Endothelial cell of umbilical vein (primary cell): ENCODE results near the gene FTO. TPM values are rescaled to one million over a fixed set of nuclear protein-coding genes. Genes with fewer than 3 reads are reported as not detected.

Source experiments
- BruUV-seq: library from RNA; stranded (reverse); fragments of 400-500 nt; replicated peaks from 2 replicates; lab custom pipeline; 2021; lab: Mats Ljungman, UMichigan
- CTCF ChIA-PET: fragments of 300-600, 350-600 bp; sonication (Branson Sonifier 250); formaldehyde crosslinking; loops from one replicate; lab custom pipeline; 2021; ENCODE audit warnings: antibody characterized with exemption, inconsistent platforms; lab: Charles Lee
- POLR2A ChIA-PET: fragments of 300-600, 350-600 bp; sonication (Branson Sonifier 250); formaldehyde crosslinking; loops from one replicate; lab custom pipeline; 2021; ENCODE audit warnings: antibody characterized with exemption, inconsistent platforms; lab: Charles Lee
- DNase-seq: peaks from one replicate; pipeline ENCODE4 v3.0.0-alpha.2; 2011; ENCODE audit warnings: low read depth, low spot score
- FAIRE-seq: peaks from 2 replicates; lab custom pipeline; 2011; peaks lifted over from hg19 to GRCh38; lab: Jason Lieb, UNC
- H2AFZ ChIP-seq: 2 replicates; pipeline ENCODE4 v1.6.0; 2012; ENCODE audit warnings: low read depth, low read length, control low read depth, inconsistent platforms
- H3K27ac ChIP-seq: 2 replicates; pipeline ENCODE4 v1.5.1; 2011; ENCODE audit warnings: low read depth, mild to moderate bottlenecking, control low read depth, low read length, moderate library complexity; ENCODE audit not compliant: insufficient read depth
- H3K27me3 ChIP-seq, 2 experiments: 2 replicates each; pipeline versions ENCODE4 v1.6.0 to v1.6.1; 2011; ENCODE audit warnings: low read length in 2 of 2, mixed read lengths in 1 of 2; ENCODE audit not compliant: control insufficient read depth in 2 of 2, insufficient read depth in 2 of 2
- H3K36me3 ChIP-seq, 2 experiments: 2 replicates in 1 of 2; 3 replicates in 1 of 2; pipeline ENCODE4 v1.5.1; 2011; ENCODE audit warnings: low read length in 2 of 2, mild to moderate bottlenecking in 1 of 2, moderate library complexity in 1 of 2; ENCODE audit not compliant: control insufficient read depth in 2 of 2, insufficient read depth in 2 of 2; ENCODE audit errors: extremely low read depth in 1 of 2
- H3K4me1 ChIP-seq: 3 replicates; pipeline ENCODE4 v1.5.1; 2011; ENCODE audit warnings: mild to moderate bottlenecking, low read length; ENCODE audit not compliant: control insufficient read depth, insufficient read depth; ENCODE audit errors: extremely low read depth
- H3K4me2 ChIP-seq: 2 replicates; pipeline ENCODE4 v1.6.1; 2011; ENCODE audit warnings: low read length, control low read depth, mixed read lengths; ENCODE audit not compliant: insufficient read depth
- H3K4me3 ChIP-seq, 3 experiments: fragments of 200-600 bp in 1 of 3; sonication (generic), shearing (Covaris generic) in 1 of 3; replicated peaks in 1 of 3; 2 replicates each; pipeline ENCODE4 v1.5.1; 2011 to 2016; ENCODE audit warnings: control low read depth in 3 of 3, low read length in 3 of 3, mild to moderate bottlenecking in 2 of 3, inconsistent platforms in 1 of 3, low read depth in 1 of 3, moderate library complexity in 1 of 3; ENCODE audit not compliant: insufficient read depth in 1 of 3
- H3K79me2 ChIP-seq: 2 replicates; pipeline ENCODE4 v1.6.0; 2012; ENCODE audit warnings: low read length, inconsistent platforms; ENCODE audit not compliant: control insufficient read depth, insufficient read depth
- H3K9ac ChIP-seq: replicated peaks from 2 replicates; pipeline ENCODE3; 2011; ENCODE audit warnings: low read length, control low read depth; ENCODE audit not compliant: insufficient read depth; ENCODE audit errors: extremely low read depth
- H3K9me1 ChIP-seq: replicated peaks from 3 replicates; pipeline ENCODE4 v1.6.0; 2011; ENCODE audit warnings: mild to moderate bottlenecking, low read length; ENCODE audit not compliant: control insufficient read depth, insufficient read depth; ENCODE audit errors: extremely low read depth
- H3K9me3 ChIP-seq: replicated peaks from 2 replicates; pipeline ENCODE4 v1.5.1; 2012; ENCODE audit warnings: low read length, inconsistent platforms; ENCODE audit not compliant: control insufficient read depth, insufficient read depth
- H4K20me1 ChIP-seq: replicated peaks from 2 replicates; pipeline ENCODE3; 2011; ENCODE audit warnings: mild to moderate bottlenecking, low read length; ENCODE audit not compliant: control insufficient read depth, insufficient read depth; ENCODE audit errors: extremely low read depth
- EZH2 ChIP-seq: IDR thresholded peaks from 2 replicates; pipeline ENCODE4 v1.6.1; 2012; ENCODE audit warnings: borderline replicate concordance, low read depth, mild to moderate bottlenecking, moderate library complexity, low read length, inconsistent platforms; ENCODE audit not compliant: severe bottlenecking
- FOS ChIP-seq: IDR thresholded peaks from 2 replicates; pipeline ENCODE4 v1.6.1; 2011; ENCODE audit warnings: mild to moderate bottlenecking, low read length, moderate library complexity, borderline replicate concordance; ENCODE audit not compliant: insufficient read depth
- GATA2 ChIP-seq: IDR thresholded peaks from 2 replicates; pipeline ENCODE4 v1.7.0; 2011; ENCODE audit warnings: low read depth, mild to moderate bottlenecking, moderate library complexity, mixed read lengths, low read length; ENCODE audit not compliant: insufficient read length, insufficient read depth
- JUN ChIP-seq: IDR thresholded peaks from 2 replicates; pipeline ENCODE4 v1.6.1; 2011; ENCODE audit warnings: borderline replicate concordance, low read depth; ENCODE audit not compliant: insufficient read length, insufficient read depth
- MYC ChIP-seq: IDR thresholded peaks from one replicate; pipeline ENCODE4 v1.6.1; 2011; ENCODE audit warnings: mild to moderate bottlenecking, low read depth, low read length
- POLR2A ChIP-seq: IDR thresholded peaks from 2 replicates; pipeline ENCODE4 v1.6.1; 2012; ENCODE audit warnings: low read depth, mild to moderate bottlenecking, control low read depth, low read length
- POLR2AphosphoS5 ChIP-seq: IDR thresholded peaks from 2 replicates; pipeline ENCODE4 v1.6.1; 2012; ENCODE audit warnings: low read depth, mild to moderate bottlenecking, control low read depth, low read length, moderate library complexity; ENCODE audit not compliant: insufficient read depth
- dilution Hi-C: fragments of 300-500 bp; cut with MboI; formaldehyde crosslinking; loops from one replicate; pipeline ENCODE4 v1.15.0; 2019; ENCODE audit warnings: low sequenced_read_pairs; ENCODE audit not compliant: extremely low pct_ligation_motif_present
- intact Hi-C: fragments of 100-400 bp; cut with micrococcal nuclease; formaldehyde crosslinking; loops from one replicate; pipeline ENCODE4 v1.10.0; 2022
- polyA plus RNA-seq, 4 experiments: library from polyadenylated mRNA; depleted of rRNA in 3 of 4; stranded (reverse) in 3 of 4; unstranded in 1 of 4; fragments of >200 nt; gene quantifications; 2 replicates each; pipeline versions ENCODE4 v1.2.1 to v1.2.3, GENCODE V29; 2011 to 2012; ENCODE audit warnings: missing spikeins in 1 of 4
- total RNA-seq: library from RNA; stranded (reverse); gene quantifications from 2 replicates; pipeline ENCODE4 v1.2.3, GENCODE V29; 2021
- TF ChIP-seq, protein P1 (sequence below): IDR thresholded peaks from 2 replicates; pipeline ENCODE4 v1.6.1; 2011; ENCODE audit not compliant: insufficient read depth, insufficient read length
- TF ChIP-seq, protein P2 (sequence below), 2 donors: IDR thresholded peaks; 1 replicate in 1 of 2; 2 replicates in 1 of 2; pipeline ENCODE4 v1.5.1; 2011; ENCODE audit warnings: low read length in 2 of 2, mild to moderate bottlenecking in 2 of 2, moderate library complexity in 2 of 2, control low read depth in 1 of 2, inconsistent platforms in 1 of 2, low read depth in 1 of 2; ENCODE audit not compliant: insufficient read depth in 1 of 2; ENCODE audit errors: extremely low read depth in 1 of 2

Gene FTO
- total and polyA plus RNA-seq, 2 donors (not counting 3 experiments of a cell fraction or from before 2014, with no cell fraction given) = 48.6 to 87.1 TPM

DNA sequence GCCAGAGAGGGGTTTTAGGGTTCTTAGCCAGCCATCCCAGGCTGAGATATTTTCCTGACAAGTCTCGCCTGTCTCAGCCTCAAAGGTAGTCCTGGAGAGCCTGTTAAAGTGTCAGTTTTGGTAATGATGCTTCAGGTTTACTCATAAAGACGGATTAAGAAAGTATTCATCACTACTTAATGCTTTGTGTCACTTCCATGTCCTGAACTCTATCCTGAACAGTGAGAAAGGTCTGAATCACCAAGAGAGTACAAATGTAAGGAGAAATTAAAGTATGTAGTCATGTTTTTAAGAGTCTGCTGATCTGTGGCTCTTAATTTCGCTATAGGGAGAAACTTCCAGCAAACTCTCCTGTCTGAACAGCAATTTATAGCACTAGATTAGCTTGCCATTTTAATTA, 14.3 kb upstream of the FTO start:
- intact Hi-C loops = no loop called here
- no peaks in the 10 kb centered on the region for H3K27me3 ChIP-seq
- no peak overlapping the region for H3K9ac ChIP-seq
- DNase-seq = no peak
- H3K9me3 ChIP-seq = no peaks in the 10 kb centered on the region
- no peak for FAIRE-seq
- H3K9me1 ChIP-seq = no peaks in the 10 kb centered on the region
- H3K4me3 ChIP-seq = no peak overlapping the region
- no peaks in the 10 kb centered on the region for H3K79me2 ChIP-seq
- TF ChIP-seq POLR2AphosphoS5 (no peak), EZH2 (no peak), JUN (no peak), GATA2 (no peak), POLR2A (no peak), FOS (no peak), MYC (no peak)
- TF ChIP-seq, protein P1, sequence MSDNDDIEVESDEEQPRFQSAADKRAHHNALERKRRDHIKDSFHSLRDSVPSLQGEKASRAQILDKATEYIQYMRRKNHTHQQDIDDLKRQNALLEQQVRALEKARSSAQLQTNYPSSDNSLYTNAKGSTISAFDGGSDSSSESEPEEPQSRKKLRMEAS = no peak
- TF ChIP-seq, protein P2, sequence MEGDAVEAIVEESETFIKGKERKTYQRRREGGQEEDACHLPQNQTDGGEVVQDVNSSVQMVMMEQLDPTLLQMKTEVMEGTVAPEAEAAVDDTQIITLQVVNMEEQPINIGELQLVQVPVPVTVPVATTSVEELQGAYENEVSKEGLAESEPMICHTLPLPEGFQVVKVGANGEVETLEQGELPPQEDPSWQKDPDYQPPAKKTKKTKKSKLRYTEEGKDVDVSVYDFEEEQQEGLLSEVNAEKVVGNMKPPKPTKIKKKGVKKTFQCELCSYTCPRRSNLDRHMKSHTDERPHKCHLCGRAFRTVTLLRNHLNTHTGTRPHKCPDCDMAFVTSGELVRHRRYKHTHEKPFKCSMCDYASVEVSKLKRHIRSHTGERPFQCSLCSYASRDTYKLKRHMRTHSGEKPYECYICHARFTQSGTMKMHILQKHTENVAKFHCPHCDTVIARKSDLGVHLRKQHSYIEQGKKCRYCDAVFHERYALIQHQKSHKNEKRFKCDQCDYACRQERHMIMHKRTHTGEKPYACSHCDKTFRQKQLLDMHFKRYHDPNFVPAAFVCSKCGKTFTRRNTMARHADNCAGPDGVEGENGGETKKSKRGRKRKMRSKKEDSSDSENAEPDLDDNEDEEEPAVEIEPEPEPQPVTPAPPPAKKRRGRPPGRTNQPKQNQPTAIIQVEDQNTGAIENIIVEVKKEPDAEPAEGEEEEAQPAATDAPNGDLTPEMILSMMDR (IDR thresholded peaks at IDR 0.05; ENCODE audit: extremely low read depth in 1 of 2, insufficient read depth in 1 of 2, low read depth in 1 of 2, low read length in 2 of 2) = no peak
- POLR2A ChIA-PET = no interaction called here
- no peak overlapping the region for H3K27ac ChIP-seq
- H3K4me1 ChIP-seq = no peaks in the 10 kb centered on the region
- no TSS peak for BruUV-seq
- H3K36me3 ChIP-seq = no peaks in the 10 kb centered on the region
- H4K20me1 ChIP-seq = no peaks in the 10 kb centered on the region
- no peak overlapping the region for H2AFZ ChIP-seq
- H3K4me2 ChIP-seq = no peak overlapping the region
- dilution Hi-C loops = no loop called here
- CTCF ChIA-PET = interaction anchor here (1.2 kb wide), 1 partner anchor 14 kb away, joined by 3 read pairs; the partner anchor contains the start of genes FTO and RPGRIP1L
